Naive thymus-derived CD4-positive, alpha-beta T cell (primary cell): ENCODE results near the gene ANK3. TPM values are rescaled to one million over a fixed set of nuclear protein-coding genes. Genes with fewer than 3 reads are reported as not detected.

ENCODE experiments used
- ATAC-seq: fragments of 150-1000 bp; cut with Tn5 transposase; 2 replicates; pipeline ENCODE4 v1.10.0; 2021; ENCODE audit warnings: mild to moderate bottlenecking, moderate library complexity
- CTCF ChIA-PET: fragments of 350-600 bp; sonication (Branson Sonifier 250); formaldehyde crosslinking; loops from one replicate; lab custom pipeline; 2021; ENCODE audit warnings: antibody characterized with exemption; lab: Charles Lee
- POLR2A ChIA-PET: fragments of 350-600 bp; sonication (Branson Sonifier 250); formaldehyde crosslinking; loops from one replicate; lab custom pipeline; 2021; ENCODE audit warnings: antibody characterized with exemption, inconsistent platforms; lab: Charles Lee
- DNase-seq, 9 donors: peaks; one replicate each; pipeline versions ENCODE4 v3.0.0 to v3.0.0-alpha.2; 2020 to 2022; ENCODE audit warnings: mixed read lengths in 1 of 9
- H3K27ac ChIP-seq: one replicate; pipeline ENCODE4 v1.7.0; 2013; ENCODE audit warnings: mild to moderate bottlenecking, low read depth, low read length, moderate library complexity
- H3K27me3 ChIP-seq, 2 donors: one replicate each; pipeline ENCODE4 v1.7.0; 2013; ENCODE audit warnings: low read length in 2 of 2, mild to moderate bottlenecking in 2 of 2, moderate library complexity in 2 of 2; ENCODE audit not compliant: control insufficient read depth in 2 of 2, insufficient read depth in 2 of 2
- H3K36me3 ChIP-seq, 3 experiments: 1 replicate in 2 of 3; 2 replicates in 1 of 3; pipeline ENCODE4 v1.7.0; 2013; ENCODE audit warnings: low read length in 3 of 3, mild to moderate bottlenecking in 3 of 3, moderate library complexity in 1 of 3; ENCODE audit not compliant: insufficient read depth in 3 of 3, control insufficient read depth in 2 of 3
- H3K4me1 ChIP-seq, 2 donors: one replicate each; pipeline ENCODE4 v1.7.0; 2013; ENCODE audit warnings: low read length in 2 of 2, mild to moderate bottlenecking in 2 of 2, moderate library complexity in 1 of 2; ENCODE audit not compliant: control insufficient read depth in 2 of 2, insufficient read depth in 2 of 2
- H3K4me3 ChIP-seq: 2 replicates; pipeline ENCODE4 v1.7.0; 2013; ENCODE audit warnings: mild to moderate bottlenecking, low read length
- H3K9me3 ChIP-seq, 3 experiments: 1 replicate in 2 of 3; 2 replicates in 1 of 3; pipeline ENCODE4 v1.7.0; 2013; ENCODE audit warnings: low read length in 3 of 3; ENCODE audit not compliant: control insufficient read depth in 2 of 3
- H3K27ac Mint-ChIP-seq, 9 donors: one replicate each; pipeline ENCODE4 v1.8.0; 2020 to 2022; ENCODE audit warnings: mixed read lengths in 9 of 9, mild to moderate bottlenecking in 8 of 9, moderate library complexity in 5 of 9, inconsistent platforms in 2 of 9
- H3K27me3 Mint-ChIP-seq, 5 donors: one replicate each; pipeline ENCODE4 v1.8.0; 2021 to 2022; ENCODE audit warnings: mixed read lengths in 5 of 5, mild to moderate bottlenecking in 1 of 5
- H3K36me3 Mint-ChIP-seq, 5 donors: one replicate each; pipeline ENCODE4 v1.8.0; 2020 to 2022; ENCODE audit warnings: mixed read lengths in 5 of 5, mild to moderate bottlenecking in 3 of 5, inconsistent platforms in 1 of 5
- H3K4me1 Mint-ChIP-seq, 7 donors: one replicate each; pipeline ENCODE4 v1.8.0; 2020 to 2022; ENCODE audit warnings: mixed read lengths in 7 of 7, mild to moderate bottlenecking in 3 of 7, inconsistent platforms in 1 of 7
- H3K4me3 Mint-ChIP-seq, 10 donors: one replicate each; pipeline ENCODE4 v1.8.0; 2020 to 2022; ENCODE audit warnings: mild to moderate bottlenecking in 10 of 10, mixed read lengths in 10 of 10, moderate library complexity in 6 of 10, inconsistent platforms in 2 of 10
- H3K9me3 Mint-ChIP-seq, 11 donors: one replicate each; pipeline ENCODE4 v1.8.0; 2020 to 2022; ENCODE audit warnings: mixed read lengths in 11 of 11, mild to moderate bottlenecking in 4 of 11, inconsistent platforms in 1 of 11, moderate library complexity in 1 of 11
- intact Hi-C, 2 donors: fragments of 100-400 bp; cut with micrococcal nuclease; formaldehyde crosslinking; loops; one replicate each; pipeline ENCODE4 v1.15.1; 2023
- polyA plus RNA-seq, 2 donors: library from polyadenylated mRNA; unstranded; fragments of 300-500 nt; fragmentation: Illumina TruSeq; gene quantifications; one replicate each; pipeline ENCODE4 v1.2.3, GENCODE V29; 2021
- total RNA-seq, 6 experiments: library from RNA in 5 of 6; stranded (reverse) in 5 of 6; gene quantifications; 1 replicate in 5 of 6; 2 replicates in 1 of 6; pipeline ENCODE4 v1.2.3 and lab custom pipeline; 2021 to 2026

The ANK3 gene
- total and polyA plus RNA-seq, 7 experiments from 2014 or later = 23.9 to 72.9 (median 61.4) TPM

GRCh38 chr10:60148266-60148840 is 241.3 kb downstream of the ANK3 start:
- ChIA-PET POLR2A (no interaction called here), CTCF (no interaction called here)
- H3K27ac ChIP-seq = no peak overlapping the region
- H3K27me3 ChIP-seq = no peaks in the 10 kb centered on the region
- no peak for ATAC-seq
- H3K9me3 ChIP-seq = no peaks in the 10 kb centered on the region
- H3K4me1 Mint-ChIP-seq = peaks cover 0 to 12% (median 0%) of the 10 kb centered on the region in 7 donors
- H3K27me3 Mint-ChIP-seq = no peaks in the 10 kb centered on the region
- DNase-seq = no peak
- H3K4me3 Mint-ChIP-seq = no peak overlapping the region
- no peaks in the 10 kb centered on the region for H3K4me1 ChIP-seq
- H3K9me3 Mint-ChIP-seq = peaks cover 0 to 10% (median 0%) of the 10 kb centered on the region in 11 donors
- peaks cover 25 to 78% (median 55%) of the 10 kb centered on the region in 5 donors for H3K36me3 Mint-ChIP-seq
- no peak overlapping the region for H3K4me3 ChIP-seq
- peaks cover 0 to 23% (median 0%) of the 10 kb centered on the region in 3 experiments for H3K36me3 ChIP-seq
- intact Hi-C loops = no loop called here
- peak overlapping the region in 2 of 9 donors; percentile 18 to 62 for H3K27ac Mint-ChIP-seq

- Histone ChIP-seq H3K4me3 (no peak overlapping the region), H3K27me3 (no peaks in the 10 kb centered on the region), H3K27ac (no peak overlapping the region), H3K9me3 (no peaks in the 10 kb centered on the region), H3K36me3 (peaks cover 0 to 17% (median 0%) of the 10 kb centered on the region in 3 experiments), H3K4me1 (no peaks in the 10 kb centered on the region)
- peaks cover 19 to 75% (median 52%) of the 10 kb centered on the region in 5 donors for H3K36me3 Mint-ChIP-seq
- H3K4me1 Mint-ChIP-seq = peaks cover 0 to 12% (median 0%) of the 10 kb centered on the region in 7 donors
- ATAC-seq (no peak), DNase-seq (no peak)
- H3K27me3 Mint-ChIP-seq = no peaks in the 10 kb centered on the region
- intact Hi-C loops = no loop called here
- no peak overlapping the region for H3K4me3 Mint-ChIP-seq
- POLR2A ChIA-PET = no interaction called here
- H3K9me3 Mint-ChIP-seq = peaks cover 0 to 10% (median 0%) of the 10 kb centered on the region in 11 donors
- CTCF ChIA-PET = no interaction called here
- peak overlapping the region in 2 of 9 donors; percentile 18 to 26 for H3K27ac Mint-ChIP-seq
Observed at GRCh38 chr10:60147576-60148265, 242.0 kb downstream of the ANK3 start.

DNA sequence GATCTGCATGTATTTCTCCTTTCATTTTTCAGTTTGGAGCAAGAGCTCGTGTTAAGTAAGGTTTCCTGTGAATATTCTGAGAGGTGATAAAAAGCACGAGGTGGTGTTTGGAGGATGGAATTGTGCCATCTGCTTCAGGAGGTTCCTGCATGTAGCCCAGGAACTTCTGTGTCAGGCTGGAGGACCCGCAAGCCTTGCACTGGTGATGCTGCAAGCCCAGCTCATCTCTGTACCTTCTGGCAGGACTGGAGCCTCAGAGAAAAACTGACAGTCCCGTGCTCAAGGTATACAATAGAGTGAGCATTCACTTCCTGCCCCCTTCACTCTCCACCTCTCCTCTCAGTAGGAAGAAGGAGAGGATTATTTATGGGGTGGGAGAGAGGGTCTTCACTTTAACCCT is 242.7 kb downstream of the ANK3 start:
- Mint-ChIP-seq H3K4me3 (no peak overlapping the region), H3K9me3 (peaks cover 0 to 10% (median 0%) of the 10 kb centered on the region in 11 donors), H3K4me1 (peaks cover 0 to 12% (median 2%) of the 10 kb centered on the region in 7 donors), H3K27ac (no peak overlapping the region), H3K27me3 (no peaks in the 10 kb centered on the region), H3K36me3 (peaks cover 19 to 74% (median 55%) of the 10 kb centered on the region in 5 donors)
- Histone ChIP-seq H3K27me3 (no peaks in the 10 kb centered on the region), H3K4me1 (no peaks in the 10 kb centered on the region), H3K4me3 (no peak overlapping the region), H3K36me3 (peaks cover 0 to 17% (median 0%) of the 10 kb centered on the region in 3 experiments), H3K27ac (no peak overlapping the region), H3K9me3 (no peaks in the 10 kb centered on the region)
- POLR2A ChIA-PET = no interaction called here
- intact Hi-C loops = no loop called here
- DNase-seq (no peak), ATAC-seq (no peak)
- CTCF ChIA-PET = no interaction called here

- H3K27ac ChIP-seq = no peak overlapping the region
- H3K36me3 Mint-ChIP-seq = peaks cover 3 to 61% (median 40%) of the 10 kb centered on the region in 5 donors
- ChIA-PET POLR2A (no interaction called here), CTCF (no interaction called here)
- no peak overlapping the region for H3K4me3 ChIP-seq
- H3K9me3 ChIP-seq = no peaks in the 10 kb centered on the region
- ATAC-seq (no peak), DNase-seq (no peak)
- peaks cover 0 to 4% (median 0%) of the 10 kb centered on the region in 7 donors for H3K4me1 Mint-ChIP-seq
- H3K27me3 Mint-ChIP-seq = no peaks in the 10 kb centered on the region
- H3K9me3 Mint-ChIP-seq = peaks cover 0 to 3% (median 0%) of the 10 kb centered on the region in 11 donors
- H3K36me3 ChIP-seq = peaks cover 0 to 4% (median 0%) of the 10 kb centered on the region in 3 experiments
- H3K27ac Mint-ChIP-seq = no peak overlapping the region
- H3K4me1 ChIP-seq = no peaks in the 10 kb centered on the region
- no peak overlapping the region for H3K4me3 Mint-ChIP-seq
- no peaks in the 10 kb centered on the region for H3K27me3 ChIP-seq
- intact Hi-C loops = no loop called here
Observed at GRCh38 chr10:60144099-60144498, 245.6 kb downstream of the ANK3 start.

DNA sequence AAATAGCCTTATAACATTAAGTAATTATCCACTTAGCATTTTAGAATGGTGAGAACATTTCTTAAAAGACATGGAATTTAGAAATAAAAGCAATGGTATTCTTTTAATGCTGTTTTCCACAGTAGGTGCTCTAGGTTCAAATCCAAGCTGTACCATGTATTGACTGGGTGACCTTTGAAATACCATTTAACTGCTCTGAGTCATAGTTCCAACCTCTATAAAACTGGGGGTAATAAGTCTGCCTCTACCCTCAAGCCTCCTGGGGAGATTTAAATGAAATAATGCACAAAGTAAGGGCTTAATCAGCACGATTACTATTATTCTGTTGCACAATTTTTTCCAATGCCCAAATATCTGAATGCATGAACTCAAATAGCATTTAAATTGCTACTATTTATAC is 246.9 kb downstream of the ANK3 start:
- no peaks in the 10 kb centered on the region for H3K27me3 Mint-ChIP-seq
- H3K27me3 ChIP-seq = no peaks in the 10 kb centered on the region
- no peak overlapping the region for H3K27ac ChIP-seq
- DNase-seq = no peak
- ChIA-PET POLR2A (no interaction called here), CTCF (no interaction called here)
- H3K27ac Mint-ChIP-seq = no peak overlapping the region
- H3K36me3 ChIP-seq = peaks cover 0 to 4% (median 3%) of the 10 kb centered on the region in 3 experiments
- H3K4me1 Mint-ChIP-seq = peaks cover 0 to 4% (median 0%) of the 10 kb centered on the region in 7 donors
- no peaks in the 10 kb centered on the region for H3K4me1 ChIP-seq
- no peak overlapping the region for H3K4me3 Mint-ChIP-seq
- peaks cover 3 to 54% (median 40%) of the 10 kb centered on the region in 5 donors for H3K36me3 Mint-ChIP-seq
- no peak for ATAC-seq
- no peaks in the 10 kb centered on the region for H3K9me3 ChIP-seq
- intact Hi-C loops = no loop called here
- H3K4me3 ChIP-seq = no peak overlapping the region
- peaks cover 0 to 3% (median 0%) of the 10 kb centered on the region in 11 donors for H3K9me3 Mint-ChIP-seq

DNA sequence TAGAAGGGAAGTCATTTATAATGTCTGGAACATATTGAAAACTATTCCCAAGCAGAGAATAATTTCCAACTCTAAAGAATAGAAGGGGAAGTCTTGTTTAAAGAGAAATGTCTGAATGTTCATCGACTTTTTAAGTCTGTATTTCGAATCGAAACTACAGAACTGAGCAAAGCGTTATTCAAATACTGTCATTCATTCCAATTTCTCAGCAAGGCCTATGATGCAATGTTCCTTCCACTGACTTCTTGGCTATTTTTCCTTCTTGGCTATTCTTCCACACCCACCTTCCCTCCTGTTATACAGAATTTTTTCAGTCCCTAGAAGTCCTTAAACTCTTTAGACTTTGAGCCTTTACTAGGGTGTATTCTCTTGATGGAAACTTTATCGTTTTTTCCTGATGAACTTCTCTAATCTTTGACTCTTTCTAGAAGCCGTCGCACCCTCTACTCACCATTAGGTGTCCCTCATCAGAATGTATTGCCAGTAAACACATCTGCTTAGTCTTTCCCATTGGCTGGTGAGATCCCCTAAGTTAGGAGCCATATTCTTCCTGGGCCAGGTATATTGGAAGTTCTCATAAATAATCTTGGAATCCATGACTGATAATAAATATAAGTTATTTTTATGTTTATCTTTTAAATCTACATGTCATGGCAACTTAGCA is 247.6 kb downstream of the ANK3 start:
- no peak overlapping the region for H3K4me3 ChIP-seq
- POLR2A ChIA-PET = no interaction called here
- no peak overlapping the region for H3K27ac Mint-ChIP-seq
- intact Hi-C loops = no loop called here
- no peaks in the 10 kb centered on the region for H3K9me3 ChIP-seq
- H3K4me3 Mint-ChIP-seq = no peak overlapping the region
- no peak overlapping the region for H3K27ac ChIP-seq
- ATAC-seq = no peak
- H3K27me3 Mint-ChIP-seq = no peaks in the 10 kb centered on the region
- peaks cover 0 to 3% (median 2%) of the 10 kb centered on the region in 3 experiments for H3K36me3 ChIP-seq
- H3K9me3 Mint-ChIP-seq = peaks cover 0 to 3% (median 0%) of the 10 kb centered on the region in 11 donors
- DNase-seq = no peak
- H3K27me3 ChIP-seq = no peaks in the 10 kb centered on the region
- peaks cover 0 to 4% (median 0%) of the 10 kb centered on the region in 7 donors for H3K4me1 Mint-ChIP-seq
- H3K36me3 Mint-ChIP-seq = peaks cover 3 to 49% (median 40%) of the 10 kb centered on the region in 5 donors
- H3K4me1 ChIP-seq = no peaks in the 10 kb centered on the region
- CTCF ChIA-PET = no interaction called here
